ENCODE results near the gene TTC7B.

The TTC7B gene

GRCh38 chr14:90603841-90604240 is 212.4 kb downstream of the TTC7B start:
- in situ Hi-C loops (cut with HindIII; ENCODE audit: low pct_ligation_motif_present, low pct_unique_long_range_greater_than_20kb, low sequenced_read_pairs) = no loop called here
- DNase-seq = no peak

DNA sequence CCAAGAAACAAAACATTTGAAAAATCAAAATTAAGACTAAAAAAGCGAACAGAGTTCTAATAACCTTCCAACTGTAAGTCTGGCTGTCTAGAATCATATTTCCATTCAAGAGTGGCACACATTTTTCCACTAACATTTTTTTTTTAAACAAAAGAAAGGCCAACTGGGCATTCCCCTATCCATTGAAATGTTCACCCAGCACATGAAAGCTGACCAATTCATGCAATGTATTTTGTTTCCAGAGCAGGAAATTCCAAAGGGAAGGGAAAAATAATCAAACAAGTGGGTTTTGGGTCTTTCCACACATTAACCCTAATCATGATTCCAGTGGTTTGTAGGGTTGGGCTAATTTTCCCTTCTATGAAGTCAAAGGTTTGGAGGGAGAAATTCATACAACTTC is 212.9 kb downstream of the TTC7B start:
- in situ Hi-C loops (cut with HindIII; ENCODE audit: low pct_ligation_motif_present, low pct_unique_long_range_greater_than_20kb, low sequenced_read_pairs) = no loop called here
- no peak for DNase-seq

GRCh38 chr14:90602088-90602687 is 214.0 kb downstream of the TTC7B start:
- DNase-seq = no peak
- in situ Hi-C loops (cut with HindIII; ENCODE audit: low pct_ligation_motif_present, low pct_unique_long_range_greater_than_20kb, low sequenced_read_pairs) = no loop called here

DNA sequence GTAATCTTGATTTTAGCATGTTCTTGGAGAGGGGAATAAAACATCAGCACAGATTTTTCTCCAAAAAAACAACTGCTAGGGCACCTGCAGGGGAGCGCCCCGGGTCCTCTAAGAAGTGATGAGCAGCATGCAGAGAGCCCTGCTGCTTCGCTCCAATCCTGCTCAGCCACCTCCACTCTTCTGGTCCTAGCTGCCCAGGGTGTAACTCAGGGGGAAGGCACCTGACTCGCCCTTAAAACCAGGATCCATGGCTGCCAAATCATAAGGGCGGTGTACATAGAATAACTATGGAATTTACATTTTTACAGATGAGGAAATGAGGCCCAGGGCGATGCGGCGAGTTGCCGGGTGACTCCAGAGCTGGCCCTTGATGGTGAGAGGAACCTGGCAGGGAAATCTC is 214.7 kb downstream of the TTC7B start:
- DNase-seq = no peak
- in situ Hi-C loops (cut with HindIII; ENCODE audit: low pct_ligation_motif_present, low pct_unique_long_range_greater_than_20kb, low sequenced_read_pairs) = no loop called here

GRCh38 chr14:90600619-90601018 is 215.6 kb downstream of the TTC7B start:
- DNase-seq = no peak
- in situ Hi-C loops (cut with HindIII; ENCODE audit: low pct_ligation_motif_present, low pct_unique_long_range_greater_than_20kb, low sequenced_read_pairs) = no loop called here

DNA sequence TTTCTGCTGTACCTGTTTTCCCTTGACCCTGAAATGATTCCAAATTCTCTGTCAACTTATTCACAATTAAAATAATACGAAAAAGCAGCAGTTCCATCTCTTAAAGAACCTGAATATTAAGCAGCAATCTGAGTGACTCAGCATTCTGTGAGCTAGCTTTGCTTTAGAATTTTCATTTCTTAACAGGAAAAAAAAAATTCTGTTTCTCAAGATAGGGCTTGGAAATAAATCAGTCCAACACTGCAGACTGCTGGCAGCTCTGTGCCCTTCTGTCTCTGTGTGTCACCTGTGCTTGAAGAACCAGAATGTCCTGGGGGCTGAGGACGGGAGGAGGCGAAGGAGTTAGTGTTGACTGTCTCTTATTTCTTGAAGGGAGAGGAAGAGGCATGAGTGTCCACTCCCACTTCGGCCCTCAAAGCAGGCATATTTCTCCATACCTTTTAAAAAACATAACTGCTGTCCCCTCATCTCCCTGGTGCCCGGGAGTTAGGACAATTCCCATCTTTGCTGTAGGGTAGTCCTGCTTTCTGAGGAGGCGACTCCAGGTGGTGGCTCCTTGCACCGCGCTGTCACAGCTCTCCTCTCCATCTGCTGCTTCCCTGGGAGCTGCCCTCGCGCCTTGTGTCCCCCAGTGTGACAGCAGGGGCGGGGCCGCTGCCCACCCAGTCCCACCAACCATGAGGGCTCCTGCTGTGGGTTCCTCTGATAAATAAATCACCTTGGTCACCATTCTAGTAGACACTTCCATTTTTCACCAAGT is 216.3 kb downstream of the TTC7B start:
- no peak for DNase-seq

DNA sequence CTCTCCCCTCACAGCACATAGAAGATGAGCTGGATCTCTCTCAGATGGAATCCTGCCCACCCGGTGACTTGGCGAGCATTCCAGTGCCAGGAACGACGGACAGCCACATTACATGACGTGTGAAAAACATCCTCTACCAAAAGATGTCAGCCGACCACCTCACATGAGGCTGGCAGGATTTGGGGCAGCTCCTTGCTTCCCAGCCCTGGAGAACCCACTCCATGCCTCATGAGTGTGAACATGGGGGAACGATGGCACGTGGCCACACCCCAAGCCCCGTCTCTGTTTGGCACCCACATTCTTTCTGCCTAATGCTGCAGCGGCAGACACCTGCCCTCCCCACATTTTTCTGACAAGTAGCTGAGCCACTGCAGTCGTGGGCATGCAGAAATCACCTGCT is 216.9 kb downstream of the TTC7B start:
- in situ Hi-C loops (cut with HindIII; ENCODE audit: low pct_ligation_motif_present, low pct_unique_long_range_greater_than_20kb, low sequenced_read_pairs) = no loop called here
- DNase-seq = no peak

More for the DNA sequence above, 216.3 kb downstream of the TTC7B start:
- in situ Hi-C loops (cut with HindIII; ENCODE audit: low pct_ligation_motif_present, low pct_unique_long_range_greater_than_20kb, low sequenced_read_pairs) = no loop called here

DNA sequence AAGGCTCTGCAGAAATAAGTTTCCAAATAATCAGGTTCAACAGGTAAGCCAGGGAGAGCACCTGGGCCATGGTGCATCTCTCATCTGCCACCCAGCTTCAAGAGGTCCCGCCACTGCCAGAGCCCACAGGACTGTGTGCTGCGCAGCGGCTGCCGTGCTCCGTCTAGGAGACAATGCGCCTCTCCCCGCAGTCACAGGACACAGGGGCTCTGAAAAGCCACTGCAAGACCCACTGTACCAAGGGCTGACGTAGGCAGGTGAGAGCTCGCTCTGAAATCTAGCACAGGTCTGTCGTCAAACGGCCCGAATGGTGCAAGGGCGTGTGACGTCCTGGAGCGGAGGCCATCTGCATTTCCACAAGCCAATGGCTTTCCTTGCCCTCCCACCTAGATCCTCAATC is 218.3 kb downstream of the TTC7B start:
- in situ Hi-C loops (cut with HindIII; ENCODE audit: low pct_ligation_motif_present, low pct_unique_long_range_greater_than_20kb, low sequenced_read_pairs) = no loop called here
- DNase-seq = no peak

DNA sequence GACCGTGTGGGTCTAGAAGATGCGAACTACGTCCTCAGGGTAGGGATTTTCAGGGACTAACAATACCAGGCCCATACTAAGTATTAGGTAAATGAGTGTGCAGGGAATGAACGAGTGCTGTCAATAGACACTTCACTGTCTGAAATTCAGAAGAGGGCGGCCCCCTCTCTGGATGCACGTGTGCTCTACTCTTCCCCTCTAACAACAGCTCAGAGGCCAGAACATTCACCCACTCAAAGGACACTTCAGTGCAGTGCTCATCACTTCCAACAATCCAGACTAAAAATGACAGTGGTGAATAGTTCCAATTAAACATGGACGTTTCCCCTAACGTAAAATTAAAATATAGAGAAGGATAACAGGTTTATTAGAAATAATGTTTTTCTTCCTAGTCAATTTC is 219.5 kb downstream of the TTC7B start:
- no peak for DNase-seq
- in situ Hi-C loops (cut with HindIII; ENCODE audit: low pct_ligation_motif_present, low pct_unique_long_range_greater_than_20kb, low sequenced_read_pairs) = no loop called here

GRCh38 chr14:90593254-90594040 is 222.8 kb downstream of the TTC7B start:
- no peak for DNase-seq
- in situ Hi-C loops (cut with HindIII; ENCODE audit: low pct_ligation_motif_present, low pct_unique_long_range_greater_than_20kb, low sequenced_read_pairs) = no loop called here

GRCh38 chr14:90592655-90593054 is 223.6 kb downstream of the TTC7B start:
- no peak for DNase-seq
- in situ Hi-C loops (cut with HindIII; ENCODE audit: low pct_ligation_motif_present, low pct_unique_long_range_greater_than_20kb, low sequenced_read_pairs) = no loop called here

GRCh38 chr14:90587918-90588317 is 228.3 kb downstream of the TTC7B start:
- in situ Hi-C loops (cut with HindIII; ENCODE audit: low pct_ligation_motif_present, low pct_unique_long_range_greater_than_20kb, low sequenced_read_pairs) = no loop called here
- DNase-seq = no peak

DNA sequence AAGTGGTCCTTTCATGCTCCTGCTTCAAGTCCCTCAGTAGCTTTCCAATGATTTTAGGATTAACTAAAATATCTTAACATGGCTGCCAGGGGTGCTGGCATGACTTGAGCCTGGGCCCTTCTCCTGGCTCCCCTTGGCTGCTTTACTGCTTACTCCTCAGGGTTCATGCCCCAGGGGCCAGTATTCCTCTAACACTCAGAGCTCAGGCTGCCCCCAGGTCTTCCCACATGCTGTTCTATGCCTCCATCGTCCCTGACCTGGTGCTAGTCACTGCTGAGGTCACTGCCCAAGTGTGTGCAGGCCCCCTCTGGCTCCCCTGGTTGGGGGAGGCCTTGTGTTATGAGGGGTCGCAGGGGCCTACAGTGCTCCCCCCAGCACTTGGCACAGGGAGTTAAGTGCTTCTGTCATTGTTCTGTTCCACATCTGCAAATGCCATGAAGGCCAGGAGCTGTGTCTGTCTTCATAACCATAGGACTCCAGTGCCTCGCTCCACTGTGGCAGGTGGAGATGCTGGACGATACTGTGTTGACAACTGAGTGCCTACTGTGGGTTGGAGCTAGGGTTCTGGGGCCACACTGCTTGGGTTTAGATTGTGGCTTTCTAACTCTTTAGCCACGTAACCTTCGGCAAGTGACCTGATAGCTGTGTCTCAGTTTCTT is 228.8 kb downstream of the TTC7B start:
- no peak for DNase-seq
- in situ Hi-C loops (cut with HindIII; ENCODE audit: low pct_ligation_motif_present, low pct_unique_long_range_greater_than_20kb, low sequenced_read_pairs) = no loop called here

DNA sequence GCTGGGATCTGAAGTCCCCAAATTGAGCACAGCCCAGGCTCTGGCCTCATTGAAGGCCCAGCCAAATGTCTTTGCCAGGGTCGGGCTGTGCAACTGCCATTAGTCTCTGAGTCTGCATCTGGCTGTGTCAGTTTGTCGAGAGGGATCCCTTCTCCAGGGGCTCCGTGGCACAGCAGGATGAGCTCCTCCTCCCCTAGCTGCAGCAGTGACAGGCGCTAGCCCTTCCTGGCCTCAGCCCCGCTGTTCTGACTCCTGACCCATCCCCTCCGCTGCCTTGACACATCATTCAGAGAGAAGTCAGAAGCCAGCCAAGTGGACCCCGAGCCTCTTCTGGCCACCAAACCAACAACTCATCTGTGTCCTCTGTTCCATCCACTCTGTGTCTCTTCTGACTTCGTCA is 231.1 kb downstream of the TTC7B start:
- no peak for DNase-seq
- in situ Hi-C loops (cut with HindIII; ENCODE audit: low pct_ligation_motif_present, low pct_unique_long_range_greater_than_20kb, low sequenced_read_pairs) = no loop called here

DNA sequence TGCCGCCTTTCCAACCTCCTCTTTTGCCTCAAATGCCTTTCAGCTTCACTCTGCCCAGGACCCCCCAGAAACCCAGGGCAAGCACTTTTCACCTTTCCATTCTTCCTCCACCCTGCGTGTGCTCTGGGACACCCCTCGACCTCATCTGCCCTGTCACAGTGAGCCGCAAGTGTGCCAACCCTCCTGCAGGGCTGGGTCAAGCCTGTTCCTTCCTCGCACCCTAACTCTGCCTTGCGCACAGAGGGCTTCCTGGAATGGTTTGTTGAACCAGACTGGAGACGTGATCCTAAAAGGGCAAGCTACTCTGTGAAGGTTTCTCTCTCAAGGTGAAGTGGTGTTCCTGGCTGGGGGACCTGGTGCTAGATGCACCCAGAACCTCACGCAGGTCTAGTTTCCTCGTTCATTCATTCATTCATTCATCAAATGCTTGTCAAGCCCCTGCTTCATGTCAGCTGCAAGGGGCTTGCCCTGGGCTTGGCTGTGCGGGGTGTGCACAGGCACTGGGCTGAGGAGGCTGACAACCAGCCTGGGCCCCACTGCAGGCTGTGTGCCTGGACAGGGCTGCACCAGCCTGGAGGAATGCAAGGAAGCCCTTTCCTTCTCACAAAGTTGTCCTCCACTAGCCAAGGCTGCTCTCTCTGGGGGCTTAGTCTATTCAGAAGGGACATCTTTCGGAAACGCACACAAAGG is 232.2 kb downstream of the TTC7B start:
- in situ Hi-C loops (cut with HindIII; ENCODE audit: low pct_ligation_motif_present, low pct_unique_long_range_greater_than_20kb, low sequenced_read_pairs) = no loop called here
- no peak for DNase-seq

- in situ Hi-C loops (cut with HindIII; ENCODE audit: low pct_ligation_motif_present, low pct_unique_long_range_greater_than_20kb, low sequenced_read_pairs) = no loop called here
- no peak for DNase-seq
Observed at GRCh38 chr14:90583427-90583826, 232.8 kb downstream of the TTC7B start.

DNA sequence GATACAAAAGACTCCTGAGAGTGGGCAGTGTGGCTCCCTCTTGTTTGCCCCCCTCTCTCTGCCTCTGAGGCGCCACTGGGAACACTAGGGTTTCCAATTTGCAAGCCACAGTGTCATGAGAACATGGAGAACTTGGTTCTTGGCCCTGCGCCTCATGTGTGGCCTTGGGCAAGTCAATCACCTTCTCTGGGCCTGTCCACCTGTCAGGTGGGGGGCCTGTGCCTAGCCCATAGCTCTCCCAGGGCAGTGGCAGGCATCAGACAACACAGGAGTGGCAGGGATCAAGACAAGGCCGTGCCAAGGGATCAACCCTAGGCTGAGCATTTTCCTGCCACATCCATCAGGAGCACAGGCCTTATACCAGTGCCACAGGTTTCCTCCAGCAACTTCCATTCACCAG is 234.1 kb downstream of the TTC7B start:
- in situ Hi-C loops (cut with HindIII; ENCODE audit: low pct_ligation_motif_present, low pct_unique_long_range_greater_than_20kb, low sequenced_read_pairs) = no loop called here
- DNase-seq = no peak

DNA sequence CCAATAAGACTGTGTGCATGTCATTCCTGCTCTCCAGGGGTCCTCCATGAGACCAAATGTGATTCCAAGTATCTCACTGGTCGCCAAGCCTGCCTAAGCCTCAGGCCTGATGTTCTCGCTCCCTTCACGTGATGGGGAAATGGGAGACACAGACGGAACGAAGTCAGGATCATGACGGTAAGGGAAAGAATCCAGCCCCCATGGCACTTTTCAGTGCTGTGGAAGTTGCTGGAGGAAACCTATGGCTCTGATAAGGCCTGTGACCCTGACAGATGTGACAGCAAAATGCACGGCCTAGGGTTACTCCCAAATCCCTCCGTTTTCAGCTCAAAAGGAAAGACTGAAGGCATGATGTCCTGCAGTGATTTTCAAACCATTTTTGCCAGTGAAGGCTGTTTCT is 234.5 kb downstream of the TTC7B start:
- in situ Hi-C loops (cut with HindIII; ENCODE audit: low pct_ligation_motif_present, low pct_unique_long_range_greater_than_20kb, low sequenced_read_pairs) = no loop called here
- DNase-seq = no peak
